GM23338 (cell line): ENCODE measurements around the gene HOXA3. TPM values are rescaled to one million over a fixed set of nuclear protein-coding genes. Genes with fewer than 3 reads are reported as not detected.
A peak's percentile ranks its signal among the peaks of the same experiment; 100 is the strongest.

Experiments used
- ATAC-seq: fragments of 200-7000 bp; cut with Tn5 transposase; 3 replicates; pipeline ENCODE4 v1.9.1; 2020
- DNase-seq: peaks from one replicate; pipeline ENCODE4 v3.0.0-alpha.2; 2015; ENCODE audit warnings: low spot score
- H2AFZ ChIP-seq: fragments of 200-600 bp; sonication (generic); 2 replicates; pipeline ENCODE4 v1.8.0; 2016; ENCODE audit warnings: antibody characterized with exemption, mild to moderate bottlenecking, moderate library complexity
- H3F3A ChIP-seq: fragments of 200-600 bp; sonication (generic); replicated peaks from 2 replicates; pipeline ENCODE4 v1.8.0; 2017; ENCODE audit warnings: antibody characterized with exemption, mixed run types, low read depth
- H3K27ac ChIP-seq: fragments of 200-600 bp; sonication (generic); 2 replicates; pipeline ENCODE4 v1.6.1; 2016; ENCODE audit warnings: low read depth
- H3K27me3 ChIP-seq: fragments of 200-600 bp; sonication (generic); 2 replicates; pipeline ENCODE4 v1.8.0; 2016; ENCODE audit warnings: mild to moderate bottlenecking, mixed run types, moderate library complexity; ENCODE audit not compliant: insufficient read depth
- H3K36me3 ChIP-seq: fragments of 200-600 bp; sonication (generic); 2 replicates; pipeline ENCODE4 v1.8.0; 2016; ENCODE audit warnings: mild to moderate bottlenecking; ENCODE audit not compliant: insufficient read depth
- H3K4me1 ChIP-seq: fragments of 200-600 bp; sonication (generic); 2 replicates; pipeline ENCODE4 v1.8.0; 2016; ENCODE audit warnings: mild to moderate bottlenecking, moderate library complexity; ENCODE audit not compliant: insufficient read depth
- H3K4me2 ChIP-seq: fragments of 200-600 bp; sonication (generic); 2 replicates; pipeline ENCODE4 v1.7.1; 2017; ENCODE audit warnings: mixed run types
- H3K4me3 ChIP-seq: fragments of 200-600 bp; sonication (generic); 2 replicates; pipeline ENCODE4 v1.6.1; 2016; ENCODE audit warnings: mixed run types
- H3K79me2 ChIP-seq: fragments of 200-600 bp; sonication (generic); replicated peaks from 2 replicates; pipeline ENCODE4 v1.8.0; 2017; ENCODE audit warnings: mild to moderate bottlenecking; ENCODE audit not compliant: insufficient read depth
- H3K9me2 ChIP-seq: fragments of 200-600 bp; sonication (generic); 2 replicates; pipeline ENCODE4 v1.8.0; 2017; ENCODE audit not compliant: insufficient read depth
- H4K20me1 ChIP-seq: fragments of 200-600 bp; sonication (generic); replicated peaks from 2 replicates; pipeline ENCODE4 v1.8.0; 2017; ENCODE audit warnings: mild to moderate bottlenecking; ENCODE audit not compliant: insufficient read depth
- H3K27ac Mint-ChIP-seq: 2 replicates; pipeline ENCODE4 v1.8.0; 2020; ENCODE audit warnings: inconsistent platforms, mild to moderate bottlenecking, moderate library complexity, mixed read lengths
- H3K27me3 Mint-ChIP-seq: 3 replicates; pipeline ENCODE4 v1.8.0; 2022; ENCODE audit warnings: low read depth, mild to moderate bottlenecking, moderate library complexity, mixed read lengths, inconsistent platforms; ENCODE audit not compliant: insufficient read depth, poor library complexity
- H3K36me3 Mint-ChIP-seq: 3 replicates; pipeline ENCODE4 v1.8.0; 2021; ENCODE audit warnings: low read depth, mild to moderate bottlenecking, inconsistent platforms, moderate library complexity, mixed read lengths
- H3K4me1 Mint-ChIP-seq: 3 replicates; pipeline ENCODE4 v1.8.0; 2020; ENCODE audit warnings: mild to moderate bottlenecking, inconsistent platforms, mixed read lengths
- H3K4me3 Mint-ChIP-seq: 3 replicates; pipeline ENCODE4 v1.8.0; 2021; ENCODE audit warnings: moderate library complexity, mild to moderate bottlenecking, inconsistent platforms, mixed read lengths
- H3K9me3 Mint-ChIP-seq: 3 replicates; pipeline ENCODE4 v1.8.0; 2020; ENCODE audit warnings: moderate library complexity, mild to moderate bottlenecking, inconsistent platforms, mixed read lengths
- CREB1 ChIP-seq: fragments of 250-450 bp; sonication (Bioruptor Pico); IDR thresholded peaks from 2 replicates; pipeline ENCODE4 v1.5.0; 2020; ENCODE audit warnings: low read depth, mild to moderate bottlenecking, moderate library complexity
- CTCF ChIP-seq, 2 experiments: fragments of 200-600 bp in 1 of 2; sonication (generic) in 1 of 2; conservative IDR thresholded peaks; 2 replicates each; pipeline versions ENCODE4 v1.5.1 to v1.6.1; 2016 to 2017; ENCODE audit warnings: antibody characterized with exemption in 2 of 2, low read depth in 2 of 2, mild to moderate bottlenecking in 2 of 2, moderate library complexity in 1 of 2
- ETS1 ChIP-seq: IDR thresholded peaks from 2 replicates; pipeline ENCODE4 v1.6.1; 2016; ENCODE audit warnings: antibody characterized with exemption
- EZH2 ChIP-seq: fragments of 200-600 bp; sonication (generic); IDR thresholded peaks from one replicate; pipeline ENCODE4 v1.8.0; 2017; ENCODE audit warnings: antibody characterized with exemption, mild to moderate bottlenecking, low read depth; ENCODE audit not compliant: unreplicated experiment
- EZH2phosphoT487 ChIP-seq: fragments of 200-600 bp; sonication (generic); IDR thresholded peaks from one replicate; pipeline ENCODE4 v1.8.1; 2018; ENCODE audit warnings: antibody characterized with exemption; ENCODE audit not compliant: unreplicated experiment
- NANOG ChIP-seq: IDR thresholded peaks from 2 replicates; pipeline ENCODE4 v1.6.1; 2016; ENCODE audit warnings: antibody characterized with exemption, borderline replicate concordance
- POLR2AphosphoS5 ChIP-seq: IDR thresholded peaks from 2 replicates; pipeline ENCODE4 v1.6.1; 2016; ENCODE audit warnings: antibody characterized with exemption, low read depth
- ZNF331 ChIP-seq: fragments of 250-450 bp; sonication (Bioruptor Pico); IDR thresholded peaks from 2 replicates; pipeline ENCODE4 v1.5.0; 2020; ENCODE audit warnings: low read depth, mild to moderate bottlenecking, moderate library complexity
- polyA plus RNA-seq: library from polyadenylated mRNA; unstranded; fragments of >200 nt; fragmentation: Nextera tagmentation; extraction: Ambion mirVana; gene quantifications from 2 replicates; pipeline ENCODE4 v1.2.1, GENCODE V29; 2016
- total RNA-seq: library from RNA; depleted of rRNA; stranded (reverse); fragments of >200 nt; shearing (Covaris generic); gene quantifications from 2 replicates; pipeline ENCODE4 v1.2.3, GENCODE V29; 2014

HOXA3 gene
- total and polyA plus RNA-seq, 2 experiments from 2014 or later: not detected

DNA sequence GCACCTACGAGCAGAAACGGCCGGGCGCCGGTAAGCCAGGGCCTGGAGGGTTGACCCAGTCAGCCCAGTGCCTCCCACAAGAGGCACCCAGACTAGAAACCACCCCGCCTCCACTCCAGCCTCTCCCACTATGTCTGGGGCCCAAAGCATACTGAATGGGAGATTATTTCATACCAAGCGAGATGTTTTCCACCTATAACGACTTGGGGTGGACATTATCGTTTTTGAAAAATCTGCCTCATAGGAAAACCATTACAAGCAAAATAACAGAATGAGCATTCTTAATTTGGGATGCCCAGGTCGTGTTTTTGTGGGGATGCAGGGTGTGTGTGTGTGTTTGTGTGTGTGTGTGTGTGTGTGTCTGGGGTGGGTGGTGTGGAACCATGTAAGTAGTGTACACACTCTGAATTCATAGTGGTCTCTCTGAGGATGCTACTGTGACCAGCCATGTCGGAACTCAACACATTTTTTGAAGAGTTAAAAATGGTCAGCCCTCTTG, 6.4 kb downstream of the HOXA3 start:
- peak; percentile 94 for TF ChIP-seq EZH2
- no peak for TF ChIP-seq NANOG
- Mint-ChIP-seq H3K36me3 (no peaks in the 10 kb centered on the region; the same call in 2 of the 3 replicates), H3K27me3 (peaks cover 100% of the 10 kb centered on the region), H3K27ac (no peak overlapping the region), H3K4me1 (peaks cover 20% of the 10 kb centered on the region), H3K9me3 (peaks cover 28% of the 10 kb centered on the region), H3K4me3 (no peak overlapping the region; the same call in 2 of the 3 replicates)
- H3K9me2 ChIP-seq: no peaks in the 10 kb centered on the region
- peaks cover 29% of the 10 kb centered on the region for H3F3A ChIP-seq
- no peak overlapping the region for H2AFZ ChIP-seq
- no peak overlapping the region for H3K27ac ChIP-seq
- no peaks in the 10 kb centered on the region for H3K79me2 ChIP-seq
- peaks cover 37% of the 10 kb centered on the region for H4K20me1 ChIP-seq
- peaks cover 100% of the 10 kb centered on the region for H3K27me3 ChIP-seq
- H3K36me3 ChIP-seq: no peaks in the 10 kb centered on the region
- no peak for DNase-seq
- no peak for ATAC-seq
- peaks cover 33% of the 10 kb centered on the region for H3K4me1 ChIP-seq
- H3K4me3 ChIP-seq: no peak overlapping the region
- H3K4me2 ChIP-seq: no peak overlapping the region

DNA sequence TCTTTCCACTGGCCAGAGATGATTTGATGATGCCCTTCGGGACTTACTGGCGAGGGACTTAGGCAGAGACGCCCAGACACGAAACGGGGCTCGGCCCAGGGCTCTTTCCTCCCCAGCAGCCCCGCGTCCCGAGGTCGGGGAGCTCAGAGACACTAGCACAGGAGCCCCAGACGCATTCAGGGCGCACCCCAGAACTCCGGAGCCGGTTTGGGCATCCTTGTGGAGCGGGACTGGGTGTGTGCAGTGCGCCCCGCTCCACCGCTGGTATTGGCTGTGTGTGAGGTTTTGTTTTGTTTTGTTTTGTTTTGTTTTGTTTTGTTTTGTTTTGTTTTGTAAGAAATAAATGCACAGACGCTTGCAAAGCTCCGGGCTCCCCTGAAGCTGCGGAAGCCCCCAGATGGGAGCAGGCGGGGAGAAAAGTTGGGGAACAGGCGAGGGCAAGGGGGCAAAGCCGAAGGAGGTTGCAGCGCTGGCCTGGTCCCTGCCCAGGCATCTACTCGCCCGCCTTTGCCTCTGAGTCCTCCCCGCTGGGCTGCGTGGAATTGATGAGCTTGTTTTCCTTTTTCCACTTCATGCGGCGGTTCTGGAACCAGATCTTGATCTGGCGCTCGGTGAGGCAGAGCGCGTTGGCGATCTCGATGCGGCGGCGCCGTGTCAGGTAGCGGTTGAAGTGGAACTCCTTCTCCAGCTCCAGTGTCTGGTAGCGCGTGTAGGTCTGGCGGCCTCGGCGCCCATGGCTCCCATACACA, 7.0 kb downstream of the HOXA3 start:
- H3K9me2 ChIP-seq: no peaks in the 10 kb centered on the region
- H4K20me1 ChIP-seq: peaks cover 42% of the 10 kb centered on the region
- H3K4me2 ChIP-seq: 0 out of 2 replicates have a peak overlapping the region, but pooled peaks have one; percentile 26
- DNase-seq (peak; percentile 46), ATAC-seq (no peak)
- H3K27me3 Mint-ChIP-seq: peaks cover 100% of the 10 kb centered on the region
- no peak overlapping the region for H2AFZ ChIP-seq
- H3K27ac ChIP-seq: no peak overlapping the region
- peaks cover 19% of the 10 kb centered on the region for H3K4me1 Mint-ChIP-seq
- no peak overlapping the region for H3K27ac Mint-ChIP-seq
- no peaks in the 10 kb centered on the region for H3K36me3 ChIP-seq
- peaks cover 28% of the 10 kb centered on the region for H3K9me3 Mint-ChIP-seq
- peak overlapping the region; percentile 9; the same call in 1 of the 3 replicates for H3K4me3 Mint-ChIP-seq
- H3K79me2 ChIP-seq: no peaks in the 10 kb centered on the region
- H3K4me3 ChIP-seq: no peak overlapping the region
- H3K4me1 ChIP-seq: peaks cover 31% of the 10 kb centered on the region
- peaks cover 100% of the 10 kb centered on the region for H3K27me3 ChIP-seq
- H3F3A ChIP-seq: peaks cover 32% of the 10 kb centered on the region
- H3K36me3 Mint-ChIP-seq: no peaks in the 10 kb centered on the region; the same call in 2 of the 3 replicates
- TF ChIP-seq CTCF (conservative IDR thresholded peaks at IDR 0.05; ENCODE audit: low read depth in 2 of 2) (no peak), EZH2phosphoT487 (peak; percentile 82), EZH2 (peak; percentile 97)

GRCh38 chr7:27144781-27145164, 7.6 kb downstream of the HOXA3 start:
- peak; percentile 4; the same call in 2 of the 3 replicates for ATAC-seq
- Histone ChIP-seq H3K4me3 (no peak overlapping the region), H3K79me2 (no peaks in the 10 kb centered on the region), H3K4me1 (peaks cover 35% of the 10 kb centered on the region), H3K27me3 (peaks cover 100% of the 10 kb centered on the region), H3K9me2 (no peaks in the 10 kb centered on the region), H3K27ac (no peak overlapping the region), H2AFZ (no peak overlapping the region), H3F3A (peaks cover 38% of the 10 kb centered on the region), H4K20me1 (peaks cover 46% of the 10 kb centered on the region), H3K4me2 (0 out of 2 replicates have a peak overlapping the region, but pooled peaks have one; percentile 26), H3K36me3 (no peaks in the 10 kb centered on the region)
- Mint-ChIP-seq H3K4me1 (peaks cover 19% of the 10 kb centered on the region), H3K36me3 (no peaks in the 10 kb centered on the region; the same call in 2 of the 3 replicates), H3K4me3 (peak overlapping the region; percentile 9; the same call in 1 of the 3 replicates), H3K9me3 (peaks cover 28% of the 10 kb centered on the region), H3K27ac (no peak overlapping the region), H3K27me3 (peaks cover 100% of the 10 kb centered on the region)
- TF ChIP-seq CREB1 (CRISPR knock-in tag): no peak
- TF ChIP-seq ZNF331 (CRISPR knock-in tag): no peak
- no peak for TF ChIP-seq POLR2AphosphoS5
- TF ChIP-seq ETS1: no peak
- TF ChIP-seq CTCF (conservative IDR thresholded peaks at IDR 0.05; ENCODE audit: low read depth in 2 of 2): no peak
- TF ChIP-seq NANOG: no peak
- peak; percentile 54 for DNase-seq
